B cell (primary cell): ENCODE measurements around the gene EHD4. TPM values are rescaled to one million over a fixed set of nuclear protein-coding genes. Genes with fewer than 3 reads are reported as not detected.

Source experiments
- ATAC-seq: fragments of 200-7000 bp; cut with Tn5 transposase; one replicate; pipeline ENCODE4 v1.10.0; 2021; ENCODE audit warnings: low read depth, mild to moderate bottlenecking, moderate number of reproducible peaks, moderate library complexity
- CTCF ChIA-PET: fragments of 350-600 bp; sonication (Branson Sonifier 250); formaldehyde crosslinking; loops from one replicate; lab custom pipeline; 2021; ENCODE audit warnings: antibody characterized with exemption, inconsistent platforms; lab: Charles Lee
- POLR2A ChIA-PET: fragments of 350-600 bp; sonication (Branson Sonifier 250); formaldehyde crosslinking; loops from one replicate; lab custom pipeline; 2021; ENCODE audit warnings: antibody characterized with exemption; lab: Charles Lee
- DNase-seq: peaks from one replicate; pipeline ENCODE4 v3.0.0; 2013
- H2AFZ ChIP-seq: 2 replicates; pipeline ENCODE4 v1.6.1; 2012; ENCODE audit warnings: mild to moderate bottlenecking, low read depth, low read length; ENCODE audit not compliant: insufficient read depth, poor library complexity, severe bottlenecking
- H3K27ac ChIP-seq, 2 donors: 1 replicate in 1 of 2; 2 replicates in 1 of 2; pipeline ENCODE4 v1.5.1; 2012 to 2013; ENCODE audit warnings: low read length in 2 of 2, mild to moderate bottlenecking in 2 of 2, moderate library complexity in 1 of 2
- H3K27me3 ChIP-seq, 4 experiments: fragments of 200-600 bp in 1 of 4; sonication (generic) in 1 of 4; replicated peaks in 1 of 4; 1 replicate in 2 of 4; 2 replicates in 2 of 4; pipeline versions ENCODE4 v1.6.1 to v1.7.0; 2013 to 2016; ENCODE audit warnings: low read length in 3 of 4, mild to moderate bottlenecking in 2 of 4, mixed read lengths in 1 of 4, moderate library complexity in 1 of 4; ENCODE audit not compliant: insufficient read depth in 4 of 4, control insufficient read depth in 3 of 4; ENCODE audit errors: control extremely low read depth in 1 of 4
- H3K36me3 ChIP-seq, 2 experiments: replicated peaks in 1 of 2; 1 replicate in 1 of 2; 2 replicates in 1 of 2; pipeline versions ENCODE4 v1.6.1 to v1.7.1; 2013; ENCODE audit warnings: low read length in 1 of 2; ENCODE audit not compliant: insufficient read depth in 2 of 2, control insufficient read depth in 1 of 2; ENCODE audit errors: control extremely low read depth in 1 of 2, extremely low read depth in 1 of 2
- H3K4me1 ChIP-seq, 2 donors: fragments of 200-600 bp in 1 of 2; sonication (generic) in 1 of 2; 1 replicate in 1 of 2; 2 replicates in 1 of 2; pipeline versions ENCODE4 v1.5.1 to v1.6.1; 2013 to 2017; ENCODE audit warnings: low read length in 2 of 2; ENCODE audit not compliant: control insufficient read depth in 2 of 2, insufficient read depth in 2 of 2
- H3K4me2 ChIP-seq: replicated peaks from 2 replicates; pipeline ENCODE3; 2012; ENCODE audit warnings: mild to moderate bottlenecking, low read depth, low read length; ENCODE audit not compliant: poor library complexity, severe bottlenecking
- H3K4me3 ChIP-seq, 5 experiments: fragments of 200-600 bp in 1 of 5; sonication (generic) in 1 of 5; 1 replicate in 3 of 5; 2 replicates in 2 of 5; pipeline versions ENCODE4 v1.5.1 to v1.7.0; 2011 to 2016; ENCODE audit warnings: low read length in 4 of 5, mild to moderate bottlenecking in 4 of 5, low read depth in 2 of 5, control low read depth in 1 of 5, moderate library complexity in 1 of 5; ENCODE audit not compliant: insufficient read depth in 1 of 5; ENCODE audit errors: control extremely low read depth in 1 of 5, extremely low read depth in 1 of 5
- H3K79me2 ChIP-seq: fragments of 200-600 bp; sonication (generic); one replicate; pipeline ENCODE4 v1.6.0; 2016; ENCODE audit warnings: low read length; ENCODE audit not compliant: control insufficient read depth, insufficient read depth
- H3K9ac ChIP-seq: fragments of 200-600 bp; sonication (generic); 2 replicates; pipeline ENCODE4 v1.6.1; 2017; ENCODE audit warnings: mild to moderate bottlenecking, low read length, moderate library complexity
- H3K9me3 ChIP-seq, 3 donors: one replicate each; pipeline versions ENCODE4 v1.6.1 to v1.7.1; 2013; ENCODE audit warnings: low read length in 2 of 3; ENCODE audit not compliant: control insufficient read depth in 2 of 3, insufficient read depth in 1 of 3; ENCODE audit errors: control extremely low read depth in 1 of 3
- H4K20me1 ChIP-seq: 2 replicates; pipeline ENCODE4 v1.6.0; 2012; ENCODE audit warnings: mild to moderate bottlenecking, low read length; ENCODE audit not compliant: insufficient read depth, control insufficient read depth, poor library complexity, severe bottlenecking
- H3K27ac Mint-ChIP-seq: one replicate; pipeline ENCODE4 v1.8.0; 2021; ENCODE audit warnings: mixed read lengths
- H3K27me3 Mint-ChIP-seq: one replicate; pipeline ENCODE4 v1.8.0; 2021; ENCODE audit warnings: mixed read lengths
- H3K4me1 Mint-ChIP-seq: one replicate; pipeline ENCODE4 v1.8.0; 2021; ENCODE audit warnings: mixed read lengths
- H3K4me3 Mint-ChIP-seq: one replicate; pipeline ENCODE4 v1.8.0; 2021; ENCODE audit warnings: mixed read lengths
- H3K9me3 Mint-ChIP-seq: one replicate; pipeline ENCODE4 v1.8.0; 2022; ENCODE audit warnings: mixed read lengths; ENCODE audit not compliant: insufficient read depth
- CTCF ChIP-seq: fragments of 200-600 bp; IDR thresholded peaks from one replicate; pipeline ENCODE4 v1.8.0; 2022; ENCODE audit warnings: antibody characterized with exemption, mild to moderate bottlenecking
- EZH2 ChIP-seq: IDR thresholded peaks from 2 replicates; pipeline ENCODE4 v1.6.1; 2012; ENCODE audit warnings: borderline replicate concordance, low read depth, mild to moderate bottlenecking, moderate library complexity, low read length; ENCODE audit not compliant: insufficient read depth, poor library complexity, severe bottlenecking
- WGBS: methylation state at CpG from one replicate; pipeline ENCODE4 v1.1.5; 2013; ENCODE audit warnings: missing lambda C conversion rate; ENCODE audit not compliant: insufficient coverage; 5-methylcytosine and 5-hydroxymethylcytosine counted together
- intact Hi-C: fragments of 100-400 bp; cut with micrococcal nuclease; formaldehyde crosslinking; loops from one replicate; pipeline ENCODE4 v1.10.0; 2022
- polyA plus RNA-seq: library from polyadenylated mRNA; depleted of rRNA; stranded (reverse); fragments of >200 nt; gene quantifications from 2 replicates; pipeline ENCODE4 v1.2.3, GENCODE V29; 2012
- total RNA-seq, 2 donors: library from RNA; stranded (reverse); fragments of 120-200 nt in 1 of 2; gene quantifications; 1 replicate in 1 of 2; 2 replicates in 1 of 2; pipeline versions ENCODE4 v1.2.3 to v1.2.4, GENCODE V29; 2013 to 2022

Gene EHD4
- total and polyA plus RNA-seq, 2 donors (not counting 1 experiment from before 2014, with no cell fraction given): 3.1 to 12.7 TPM

GRCh38 chr15:41915255-41915994, 56.9 kb downstream of the EHD4 start:
- ATAC-seq: no peak
- Histone ChIP-seq H3K36me3 (peaks cover 0 to 19% of the 10 kb centered on the region in 2 experiments), H2AFZ (no peak overlapping the region), H3K27ac (no peak overlapping the region), H4K20me1 (no peaks in the 10 kb centered on the region), H3K79me2 (peaks cover 13% of the 10 kb centered on the region), H3K9me3 (no peaks in the 10 kb centered on the region), H3K4me3 (no peak overlapping the region), H3K4me1 (peaks cover 0 to 12% of the 10 kb centered on the region in 2 donors), H3K9ac (no peak overlapping the region), H3K4me2 (no peak overlapping the region), H3K27me3 (no peaks in the 10 kb centered on the region)
- CTCF ChIA-PET: interaction anchor here (1.0 to 2.6 kb wide), 5 partner anchors 11 to 142 kb away, joined by 3 to 13 read pairs (median 6); partner anchors contain the start of gene MAPKBP1
- Mint-ChIP-seq H3K27me3 (no peaks in the 10 kb centered on the region), H3K4me3 (no peak overlapping the region), H3K9me3 (no peaks in the 10 kb centered on the region), H3K4me1 (peaks cover 19% of the 10 kb centered on the region), H3K27ac (no peak overlapping the region)
- WGBS: 96% methylated on average over 5 of the region's 6 CpGs
- no peak for DNase-seq
- POLR2A ChIA-PET: no interaction called here
- TF ChIP-seq EZH2 (no peak), CTCF (no peak)
- intact Hi-C loops: no loop called here

- Mint-ChIP-seq H3K27me3 (no peaks in the 10 kb centered on the region), H3K27ac (no peak overlapping the region)
Measured at GRCh38 chr15:41914411-41914810, 57.9 kb downstream of the EHD4 start.

More at GRCh38 chr15:41914411-41914810, 57.9 kb downstream of the EHD4 start:
- Histone ChIP-seq H3K4me1 (peaks cover 0 to 10% of the 10 kb centered on the region in 2 donors), H3K4me2 (no peak overlapping the region), H3K27me3 (no peaks in the 10 kb centered on the region), H3K27ac (no peak overlapping the region), H3K4me3 (no peak overlapping the region), H3K79me2 (peaks cover 11% of the 10 kb centered on the region), H3K36me3 (peaks cover 0 to 21% of the 10 kb centered on the region in 2 experiments), H4K20me1 (no peaks in the 10 kb centered on the region), H2AFZ (no peak overlapping the region), H3K9me3 (no peaks in the 10 kb centered on the region), H3K9ac (no peak overlapping the region)
- DNase-seq (no peak), ATAC-seq (no peak)
- WGBS: 100% methylated on average over 3 of the region's 5 CpGs
- no peak for TF ChIP-seq EZH2
- no peak for TF ChIP-seq CTCF
- Mint-ChIP-seq H3K4me3 (no peak overlapping the region), H3K9me3 (no peaks in the 10 kb centered on the region), H3K4me1 (peaks cover 9% of the 10 kb centered on the region)
- POLR2A ChIA-PET: no interaction called here
- intact Hi-C loops: no loop called here
- CTCF ChIA-PET: interaction anchor here (0.7 to 2.6 kb wide), 3 partner anchors 10 to 141 kb away, joined by 6 to 13 read pairs (median 6); partner anchors contain the start of gene MAPKBP1
